HCT116 (cell line): ENCODE data around the gene TMEM129. TPM values are rescaled to one million over a fixed set of nuclear protein-coding genes. Genes with fewer than 3 reads are reported as not detected.

ENCODE experiments used
- ATAC-seq: fragments of 200-7000 bp; cut with Tn5 transposase; 2 replicates; pipeline ENCODE4 v1.9.1; 2020; ENCODE audit warnings: mild to moderate bottlenecking, moderate library complexity
- BruUV-seq: library from RNA; stranded (reverse); fragments of 400-500 nt; replicated peaks from 2 replicates; lab custom pipeline; 2021; lab: Mats Ljungman, UMichigan
- CTCF ChIA-PET: fragments of 300-600 bp; sonication (Branson Sonifier 250); formaldehyde crosslinking; loops from one replicate; lab custom pipeline; 2021; ENCODE audit warnings: antibody characterized with exemption; lab: Charles Lee
- POLR2A ChIA-PET: fragments of 300-600, 350-600 bp; sonication (Branson Sonifier 250); formaldehyde crosslinking; loops from one replicate; lab custom pipeline; 2021; ENCODE audit warnings: antibody characterized with exemption; lab: Charles Lee
- RAD21 ChIA-PET, 2 experiments: fragments of 300-600 bp; sonication (Branson Sonifier 250); formaldehyde crosslinking; loops; one replicate each; lab custom pipeline; 2023; ENCODE audit warnings: low total read pairs in 2 of 2; ENCODE audit not compliant: uncharacterized antibody in 2 of 2, unreplicated experiment in 2 of 2, low non-redundant PET in 1 of 2; lab: Charles Lee
- DNase-seq: peaks from one replicate; pipeline ENCODE4 v3.0.0-alpha.2; 2010; ENCODE audit warnings: low read depth, low spot score
- H2AFZ ChIP-seq: fragments of 200-600 bp; shearing (Covaris generic), sonication (generic); 2 replicates; pipeline ENCODE4 v1.6.1; 2017; ENCODE audit warnings: low read depth, mixed run types, mixed read lengths, antibody characterized with exemption, low read length; ENCODE audit not compliant: poor library complexity, severe bottlenecking
- H3K27ac ChIP-seq: 2 replicates; pipeline ENCODE4 v1.5.1; 2012; ENCODE audit warnings: low read depth, low read length
- H3K27me3 ChIP-seq: fragments of 200-600 bp; sonication (generic); 2 replicates; pipeline ENCODE4 v1.6.1; 2016; ENCODE audit warnings: mixed run types, low read length, mixed read lengths; ENCODE audit not compliant: insufficient read depth
- H3K36me3 ChIP-seq, 2 experiments: fragments of 200-500 bp in 1 of 2; fragments of 200-600 bp in 1 of 2; sonication (Bioruptor generic) in 1 of 2; sonication (generic) in 1 of 2; 2 replicates each; pipeline versions ENCODE4 v1.5.1 to v1.6.1; 2014 to 2016; ENCODE audit warnings: low read length in 2 of 2, inconsistent platforms in 1 of 2, mixed read lengths in 1 of 2, mixed run types in 1 of 2; ENCODE audit not compliant: insufficient read depth in 2 of 2, control insufficient read depth in 1 of 2
- H3K4me1 ChIP-seq, 2 experiments: fragments of 200-600 bp in 1 of 2; sonication (generic) in 1 of 2; 2 replicates each; pipeline versions ENCODE4 v1.5.1 to v1.6.1; 2012 to 2017; ENCODE audit warnings: low read length in 2 of 2, inconsistent platforms in 1 of 2, mild to moderate bottlenecking in 1 of 2, mixed read lengths in 1 of 2, mixed run types in 1 of 2, moderate library complexity in 1 of 2; ENCODE audit not compliant: insufficient read depth in 2 of 2, control insufficient read depth in 1 of 2
- H3K4me2 ChIP-seq: fragments of 200-600 bp; sonication (generic); 2 replicates; pipeline ENCODE4 v1.6.1; 2017; ENCODE audit warnings: mixed run types, low read length, mixed read lengths
- H3K4me3 ChIP-seq, 2 experiments: fragments of 200-600 bp in 1 of 2; sonication (generic) in 1 of 2; replicated peaks in 1 of 2; 2 replicates each; pipeline ENCODE4 v1.5.1; 2011 to 2016; ENCODE audit warnings: low read length in 2 of 2, control low read depth in 1 of 2, low read depth in 1 of 2, mild to moderate bottlenecking in 1 of 2, mixed read lengths in 1 of 2, mixed run types in 1 of 2
- H3K79me2 ChIP-seq: fragments of 200-600 bp; sonication (generic); 2 replicates; pipeline ENCODE4 v1.6.1; 2017; ENCODE audit warnings: mild to moderate bottlenecking, mixed run types, low read length, moderate library complexity, mixed read lengths; ENCODE audit not compliant: insufficient read depth
- H3K9ac ChIP-seq: fragments of 200-600 bp; sonication (generic); 2 replicates; pipeline ENCODE4 v1.6.1; 2016; ENCODE audit warnings: low read length, mixed read lengths
- H3K9me2 ChIP-seq: fragments of 200-600 bp; sonication (generic), shearing (Covaris generic); 2 replicates; pipeline ENCODE4 v1.6.1; 2017; ENCODE audit warnings: mixed run types, mild to moderate bottlenecking, moderate library complexity; ENCODE audit not compliant: insufficient read depth
- H3K9me3 ChIP-seq, 2 experiments: fragments of 200-500 bp in 1 of 2; fragments of 200-600 bp in 1 of 2; sonication (Bioruptor generic) in 1 of 2; sonication (generic) in 1 of 2; 2 replicates each; pipeline ENCODE4 v1.6.1; 2014 to 2017; ENCODE audit warnings: low read length in 2 of 2, mixed read lengths in 2 of 2, inconsistent platforms in 1 of 2, low read depth in 1 of 2, mild to moderate bottlenecking in 1 of 2, mixed run types in 1 of 2, moderate library complexity in 1 of 2; ENCODE audit not compliant: control insufficient read depth in 1 of 2, insufficient read depth in 1 of 2
- H4K20me1 ChIP-seq: fragments of 200-600 bp; sonication (generic), shearing (Covaris generic); 2 replicates; pipeline ENCODE4 v1.6.1; 2017; ENCODE audit warnings: mixed run types, mild to moderate bottlenecking, moderate library complexity; ENCODE audit not compliant: insufficient read depth
- CBX3 ChIP-seq: IDR thresholded peaks from 2 replicates; pipeline ENCODE4 v1.6.1; 2012; ENCODE audit warnings: low read depth
- CEBPB ChIP-seq: IDR thresholded peaks from 2 replicates; pipeline ENCODE4 v1.6.1; 2012; ENCODE audit warnings: low read depth
- ELF1 ChIP-seq: IDR thresholded peaks from 2 replicates; pipeline ENCODE4 v1.6.1; 2012; ENCODE audit warnings: low read depth, borderline replicate concordance
- EZH2 ChIP-seq: fragments of 200-600 bp; sonication (generic); IDR thresholded peaks from 2 replicates; pipeline ENCODE4 v1.6.1; 2017; ENCODE audit warnings: antibody characterized with exemption, mixed run types
- FOSL1 ChIP-seq: IDR thresholded peaks from 2 replicates; pipeline ENCODE4 v1.6.1; 2012; ENCODE audit warnings: low read depth
- POLR2AphosphoS5 ChIP-seq: IDR thresholded peaks from 2 replicates; pipeline ENCODE4 v1.6.1; 2011; ENCODE audit warnings: mild to moderate bottlenecking, low read depth, low read length, moderate library complexity
- RAD21 ChIP-seq: IDR thresholded peaks from 2 replicates; pipeline ENCODE4 v1.6.1; 2012; ENCODE audit warnings: low read depth, mild to moderate bottlenecking
- SIN3A ChIP-seq: IDR thresholded peaks from 2 replicates; pipeline ENCODE4 v1.6.1; 2012; ENCODE audit warnings: low read depth
- SP1 ChIP-seq: IDR thresholded peaks from 2 replicates; pipeline ENCODE4 v1.6.1; 2012; ENCODE audit warnings: low read depth
- SRF ChIP-seq: IDR thresholded peaks from 2 replicates; pipeline ENCODE4 v1.6.1; 2012; ENCODE audit warnings: low read depth
- YY1 ChIP-seq: IDR thresholded peaks from 2 replicates; pipeline ENCODE4 v1.6.1; 2011; ENCODE audit warnings: low read length, low read depth, moderate library complexity, mild to moderate bottlenecking; ENCODE audit not compliant: insufficient replicate concordance; ENCODE audit errors: extremely low read depth
- intact Hi-C: fragments of 100-400 bp; cut with micrococcal nuclease; formaldehyde crosslinking; loops from 2 replicates; pipeline ENCODE4 v1.10.0; 2022
- total RNA-seq: library from RNA; stranded (reverse); gene quantifications from one replicate; pipeline ENCODE4 v1.2.1, GENCODE V29; 2021; ENCODE audit not compliant: unreplicated experiment
- TF ChIP-seq, protein P1 (sequence below): IDR thresholded peaks from 2 replicates; pipeline ENCODE4 v1.6.1; 2012
- TF ChIP-seq, protein P2 (sequence below): IDR thresholded peaks from 2 replicates; pipeline ENCODE4 v1.6.1; 2011; ENCODE audit warnings: mild to moderate bottlenecking, low read length, moderate library complexity; ENCODE audit not compliant: insufficient replicate concordance; ENCODE audit errors: extremely low read depth
- TF ChIP-seq, protein P3 (sequence below): IDR thresholded peaks from 2 replicates; pipeline ENCODE4 v1.6.1; 2012; ENCODE audit warnings: low read depth

The TMEM129 gene
- total RNA-seq, 1 experiment from 2014 or later: 29.4 TPM

DNA sequence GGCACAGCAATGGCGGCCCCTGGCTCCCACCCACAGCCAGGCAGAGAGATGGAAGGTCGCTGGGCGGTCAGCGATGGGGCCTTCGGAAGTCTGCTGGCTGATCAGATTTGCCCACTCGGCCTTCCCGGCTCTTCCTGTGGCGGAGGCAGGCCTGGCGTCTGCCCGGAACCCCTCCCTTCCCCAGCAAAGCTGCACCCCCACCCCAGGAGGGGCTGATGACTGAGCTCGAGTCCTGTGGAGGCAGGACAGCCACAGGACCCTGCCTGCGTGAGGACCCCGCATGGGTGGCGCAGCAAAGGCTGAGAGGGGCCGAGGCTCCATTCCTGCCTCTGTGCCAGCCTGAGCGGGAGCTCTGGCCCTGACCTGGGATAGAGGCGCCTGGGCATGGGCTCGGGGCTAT, 35.0 kb upstream of the TMEM129 start:
- Histone ChIP-seq H3K27ac (no peak overlapping the region), H3K79me2 (no peaks in the 10 kb centered on the region), H3K36me3 (no peaks in the 10 kb centered on the region), H3K9ac (no peak overlapping the region), H3K4me2 (no peak overlapping the region), H3K9me2 (no peaks in the 10 kb centered on the region), H4K20me1 (no peaks in the 10 kb centered on the region), H2AFZ (no peak overlapping the region), H3K9me3 (no peaks in the 10 kb centered on the region), H3K4me3 (no peak overlapping the region), H3K4me1 (peaks cover 0 to 11% of the 10 kb centered on the region in 2 experiments; a peak in 1 of 4 replicates), H3K27me3 (no peaks in the 10 kb centered on the region)
- DNase-seq: no peak
- intact Hi-C loops: no loop called here
- RAD21 ChIA-PET: no interaction called here
- POLR2A ChIA-PET: no interaction called here
- ATAC-seq: no peak
- BruUV-seq: no TSS peak
- CTCF ChIA-PET: interaction anchor here (1.0 to 1.4 kb wide), 2 partner anchors 9 to 52 kb away, joined by 3 read pairs; no protein-coding TSS in a partner anchor
- TF ChIP-seq CBX3 (no peak), YY1 (no peak), POLR2AphosphoS5 (no peak), SIN3A (no peak), SRF (no peak), CEBPB (no peak), EZH2 (no peak), SP1 (no peak), ELF1 (no peak), RAD21 (no peak), FOSL1 (no peak)
- TF ChIP-seq, protein P1, sequence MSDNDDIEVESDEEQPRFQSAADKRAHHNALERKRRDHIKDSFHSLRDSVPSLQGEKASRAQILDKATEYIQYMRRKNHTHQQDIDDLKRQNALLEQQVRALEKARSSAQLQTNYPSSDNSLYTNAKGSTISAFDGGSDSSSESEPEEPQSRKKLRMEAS: no peak
- TF ChIP-seq, protein P2, sequence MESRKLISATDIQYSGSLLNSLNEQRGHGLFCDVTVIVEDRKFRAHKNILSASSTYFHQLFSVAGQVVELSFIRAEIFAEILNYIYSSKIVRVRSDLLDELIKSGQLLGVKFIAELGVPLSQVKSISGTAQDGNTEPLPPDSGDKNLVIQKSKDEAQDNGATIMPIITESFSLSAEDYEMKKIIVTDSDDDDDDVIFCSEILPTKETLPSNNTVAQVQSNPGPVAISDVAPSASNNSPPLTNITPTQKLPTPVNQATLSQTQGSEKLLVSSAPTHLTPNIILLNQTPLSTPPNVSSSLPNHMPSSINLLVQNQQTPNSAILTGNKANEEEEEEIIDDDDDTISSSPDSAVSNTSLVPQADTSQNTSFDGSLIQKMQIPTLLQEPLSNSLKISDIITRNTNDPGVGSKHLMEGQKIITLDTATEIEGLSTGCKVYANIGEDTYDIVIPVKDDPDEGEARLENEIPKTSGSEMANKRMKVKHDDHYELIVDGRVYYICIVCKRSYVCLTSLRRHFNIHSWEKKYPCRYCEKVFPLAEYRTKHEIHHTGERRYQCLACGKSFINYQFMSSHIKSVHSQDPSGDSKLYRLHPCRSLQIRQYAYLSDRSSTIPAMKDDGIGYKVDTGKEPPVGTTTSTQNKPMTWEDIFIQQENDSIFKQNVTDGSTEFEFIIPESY: no peak
- TF ChIP-seq, protein P3, sequence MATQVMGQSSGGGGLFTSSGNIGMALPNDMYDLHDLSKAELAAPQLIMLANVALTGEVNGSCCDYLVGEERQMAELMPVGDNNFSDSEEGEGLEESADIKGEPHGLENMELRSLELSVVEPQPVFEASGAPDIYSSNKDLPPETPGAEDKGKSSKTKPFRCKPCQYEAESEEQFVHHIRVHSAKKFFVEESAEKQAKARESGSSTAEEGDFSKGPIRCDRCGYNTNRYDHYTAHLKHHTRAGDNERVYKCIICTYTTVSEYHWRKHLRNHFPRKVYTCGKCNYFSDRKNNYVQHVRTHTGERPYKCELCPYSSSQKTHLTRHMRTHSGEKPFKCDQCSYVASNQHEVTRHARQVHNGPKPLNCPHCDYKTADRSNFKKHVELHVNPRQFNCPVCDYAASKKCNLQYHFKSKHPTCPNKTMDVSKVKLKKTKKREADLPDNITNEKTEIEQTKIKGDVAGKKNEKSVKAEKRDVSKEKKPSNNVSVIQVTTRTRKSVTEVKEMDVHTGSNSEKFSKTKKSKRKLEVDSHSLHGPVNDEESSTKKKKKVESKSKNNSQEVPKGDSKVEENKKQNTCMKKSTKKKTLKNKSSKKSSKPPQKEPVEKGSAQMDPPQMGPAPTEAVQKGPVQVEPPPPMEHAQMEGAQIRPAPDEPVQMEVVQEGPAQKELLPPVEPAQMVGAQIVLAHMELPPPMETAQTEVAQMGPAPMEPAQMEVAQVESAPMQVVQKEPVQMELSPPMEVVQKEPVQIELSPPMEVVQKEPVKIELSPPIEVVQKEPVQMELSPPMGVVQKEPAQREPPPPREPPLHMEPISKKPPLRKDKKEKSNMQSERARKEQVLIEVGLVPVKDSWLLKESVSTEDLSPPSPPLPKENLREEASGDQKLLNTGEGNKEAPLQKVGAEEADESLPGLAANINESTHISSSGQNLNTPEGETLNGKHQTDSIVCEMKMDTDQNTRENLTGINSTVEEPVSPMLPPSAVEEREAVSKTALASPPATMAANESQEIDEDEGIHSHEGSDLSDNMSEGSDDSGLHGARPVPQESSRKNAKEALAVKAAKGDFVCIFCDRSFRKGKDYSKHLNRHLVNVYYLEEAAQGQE: no peak
